Esophagus squamous epithelium (tissue), 5 donors: ENCODE results near the gene BUB3. TPM values are rescaled to one million over a fixed set of nuclear protein-coding genes. Genes with fewer than 3 reads are reported as not detected.

Experiments used
- DNase-seq: peaks from one replicate; lab custom pipeline; 2025; lab: John Stamatoyannopoulos, UW
- H3K27ac ChIP-seq, 4 donors: fragments of 200-600 bp; sonication (generic); one replicate each; pipeline ENCODE4 v1.5.1; 2016 to 2019; ENCODE audit warnings: mild to moderate bottlenecking in 1 of 4
- H3K27me3 ChIP-seq, 4 donors: fragments of 200-600 bp; sonication (generic); 1 replicate in 3 of 4; 2 replicates in 1 of 4; pipeline versions ENCODE4 v1.5.1 to v1.6.0; 2017 to 2021; ENCODE audit warnings: antibody characterized with exemption in 1 of 4
- H3K36me3 ChIP-seq, 3 donors: fragments of 200-600 bp; sonication (generic); one replicate each; pipeline ENCODE4 v1.5.1; 2016 to 2019
- H3K4me1 ChIP-seq, 3 donors: fragments of 200-600 bp; sonication (generic); one replicate each; pipeline ENCODE4 v1.5.1; 2017 to 2019
- H3K4me3 ChIP-seq, 4 donors: fragments of 200-600 bp; sonication (generic); 1 replicate in 3 of 4; 2 replicates in 1 of 4; pipeline ENCODE4 v1.5.1; 2016 to 2019; ENCODE audit warnings: mild to moderate bottlenecking in 2 of 4, moderate library complexity in 1 of 4
- H3K9me3 ChIP-seq, 3 donors: fragments of 200-600 bp; sonication (generic); one replicate each; pipeline ENCODE4 v1.5.1; 2016 to 2019
- POLR2A ChIP-seq, 4 donors: fragments of 450-650 bp; IDR thresholded peaks; one replicate each; pipeline ENCODE4 v1.6.1; 2017; ENCODE audit warnings: antibody characterized with exemption in 4 of 4, mild to moderate bottlenecking in 4 of 4, moderate library complexity in 3 of 4
- WGBS, 2 donors: methylation state at CpG; one replicate each; pipeline ENCODE4 v1.1.5; 2018; 5-methylcytosine and 5-hydroxymethylcytosine counted together
- intact Hi-C: fragments of 100-400 bp; cut with DNase I; formaldehyde crosslinking; loops from one replicate; pipeline ENCODE4 v1.15.0; 2022
- total RNA-seq, 4 donors: library from RNA; depleted of rRNA; stranded (reverse); fragments of >200 nt; gene quantifications; one replicate each; pipeline ENCODE4 v1.1.0, GENCODE V29; 2016
- TF ChIP-seq, protein P1 (sequence below), 6 experiments: fragments of 450-650 bp in 4 of 6; fragments of 200-600 bp in 2 of 6; sonication (generic) in 2 of 6; IDR thresholded peaks; one replicate each; pipeline ENCODE4 v1.5.1; 2016 to 2019; ENCODE audit warnings: antibody characterized with exemption in 6 of 6, mild to moderate bottlenecking in 4 of 6, moderate library complexity in 4 of 6
- donor health status: DM: yes; HTN: yes; CAD: no.

Gene BUB3
- total RNA-seq, 4 donors from 2014 or later, result 84.3 to 121 (median 100) TPM

DNA sequence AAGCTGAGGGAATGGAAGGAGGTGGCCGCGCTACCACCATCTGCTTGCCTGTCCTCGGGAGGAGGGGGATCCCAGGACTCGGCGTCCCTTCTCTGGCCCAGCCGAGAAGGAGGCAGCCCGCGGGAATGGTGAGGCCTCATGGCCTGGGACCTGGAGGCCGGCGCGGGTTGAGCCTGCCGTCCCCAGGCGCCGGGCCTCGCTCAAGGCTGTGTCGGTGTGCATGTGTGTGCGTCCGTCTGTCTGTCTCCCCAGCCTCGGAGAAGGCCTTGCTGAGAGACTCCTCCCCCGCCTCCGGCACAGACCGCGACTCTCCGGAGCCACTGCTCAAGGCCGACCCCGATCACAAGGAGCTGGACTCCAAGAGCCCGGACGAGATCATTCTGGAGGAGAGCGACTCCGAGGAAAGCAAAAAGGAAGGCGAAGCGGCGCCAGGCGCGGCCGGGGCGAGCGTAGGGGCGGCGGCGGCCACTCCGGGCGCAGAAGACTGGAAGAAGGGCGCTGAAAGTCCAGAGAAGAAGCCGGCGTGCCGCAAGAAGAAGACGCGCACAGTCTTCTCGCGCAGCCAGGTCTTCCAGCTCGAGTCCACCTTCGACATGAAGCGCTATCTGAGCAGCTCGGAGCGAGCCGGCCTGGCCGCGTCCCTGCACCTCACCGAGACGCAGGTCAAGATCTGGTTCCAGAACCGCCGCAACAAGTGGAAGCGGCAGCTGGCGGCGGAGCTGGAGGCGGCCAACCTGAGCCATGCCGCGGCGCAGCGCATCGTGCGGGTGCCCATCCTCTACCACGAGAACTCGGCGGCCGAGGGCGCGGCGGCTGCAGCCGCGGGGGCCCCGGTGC, 17.2 kb upstream of the BUB3 start:
- 4 to 40% methylated on average over 1 to 17 of the region's 83 CpGs for WGBS, 2 donors
- no peaks in the 10 kb centered on the region for H3K36me3 ChIP-seq
- intact Hi-C loops, result loop anchor here (10.0 kb wide), 1 partner anchor 228 kb away; no protein-coding TSS in a partner anchor
- H3K27me3 ChIP-seq, result peaks cover 61 to 100% (median 83%) of the 10 kb centered on the region in 4 donors
- H3K27ac ChIP-seq, result no peak overlapping the region
- H3K9me3 ChIP-seq, result no peaks in the 10 kb centered on the region
- no peak for TF ChIP-seq POLR2A (IDR thresholded peaks at IDR 0.05)
- TF ChIP-seq, protein P1, sequence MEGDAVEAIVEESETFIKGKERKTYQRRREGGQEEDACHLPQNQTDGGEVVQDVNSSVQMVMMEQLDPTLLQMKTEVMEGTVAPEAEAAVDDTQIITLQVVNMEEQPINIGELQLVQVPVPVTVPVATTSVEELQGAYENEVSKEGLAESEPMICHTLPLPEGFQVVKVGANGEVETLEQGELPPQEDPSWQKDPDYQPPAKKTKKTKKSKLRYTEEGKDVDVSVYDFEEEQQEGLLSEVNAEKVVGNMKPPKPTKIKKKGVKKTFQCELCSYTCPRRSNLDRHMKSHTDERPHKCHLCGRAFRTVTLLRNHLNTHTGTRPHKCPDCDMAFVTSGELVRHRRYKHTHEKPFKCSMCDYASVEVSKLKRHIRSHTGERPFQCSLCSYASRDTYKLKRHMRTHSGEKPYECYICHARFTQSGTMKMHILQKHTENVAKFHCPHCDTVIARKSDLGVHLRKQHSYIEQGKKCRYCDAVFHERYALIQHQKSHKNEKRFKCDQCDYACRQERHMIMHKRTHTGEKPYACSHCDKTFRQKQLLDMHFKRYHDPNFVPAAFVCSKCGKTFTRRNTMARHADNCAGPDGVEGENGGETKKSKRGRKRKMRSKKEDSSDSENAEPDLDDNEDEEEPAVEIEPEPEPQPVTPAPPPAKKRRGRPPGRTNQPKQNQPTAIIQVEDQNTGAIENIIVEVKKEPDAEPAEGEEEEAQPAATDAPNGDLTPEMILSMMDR (IDR thresholded peaks at IDR 0.05), result no peak
- peaks cover 52 to 71% (median 56%) of the 10 kb centered on the region in 3 donors for H3K4me1 ChIP-seq
- no peak for DNase-seq
- H3K4me3 ChIP-seq, result peak overlapping the region in 3 of 4 donors; percentile 13 to 61 (median 46)

GRCh38 chr10:123139165-123139520, 15.1 kb upstream of the BUB3 start:
- WGBS, 2 donors, result 6 to 20% methylated on average over 6 to 7 of the region's 7 CpGs
- DNase-seq, result no peak
- Histone ChIP-seq H3K36me3 (no peaks in the 10 kb centered on the region), H3K9me3 (no peaks in the 10 kb centered on the region), H3K27me3 (peaks cover 65 to 100% (median 88%) of the 10 kb centered on the region in 4 donors), H3K4me3 (no peak overlapping the region), H3K27ac (no peak overlapping the region), H3K4me1 (peaks cover 40 to 71% (median 46%) of the 10 kb centered on the region in 3 donors)
- intact Hi-C loops, result loop anchor here (10.0 kb wide), 1 partner anchor 226 kb away; no protein-coding TSS in a partner anchor
- TF ChIP-seq, protein P1 (IDR thresholded peaks at IDR 0.05), result no peak
- no peak for TF ChIP-seq POLR2A (IDR thresholded peaks at IDR 0.05)

GRCh38 chr10:123139521-123140163, 14.6 kb upstream of the BUB3 start:
- intact Hi-C loops, result loop anchor here (10.0 kb wide), 1 partner anchor 225 kb away; no protein-coding TSS in a partner anchor

DNA sequence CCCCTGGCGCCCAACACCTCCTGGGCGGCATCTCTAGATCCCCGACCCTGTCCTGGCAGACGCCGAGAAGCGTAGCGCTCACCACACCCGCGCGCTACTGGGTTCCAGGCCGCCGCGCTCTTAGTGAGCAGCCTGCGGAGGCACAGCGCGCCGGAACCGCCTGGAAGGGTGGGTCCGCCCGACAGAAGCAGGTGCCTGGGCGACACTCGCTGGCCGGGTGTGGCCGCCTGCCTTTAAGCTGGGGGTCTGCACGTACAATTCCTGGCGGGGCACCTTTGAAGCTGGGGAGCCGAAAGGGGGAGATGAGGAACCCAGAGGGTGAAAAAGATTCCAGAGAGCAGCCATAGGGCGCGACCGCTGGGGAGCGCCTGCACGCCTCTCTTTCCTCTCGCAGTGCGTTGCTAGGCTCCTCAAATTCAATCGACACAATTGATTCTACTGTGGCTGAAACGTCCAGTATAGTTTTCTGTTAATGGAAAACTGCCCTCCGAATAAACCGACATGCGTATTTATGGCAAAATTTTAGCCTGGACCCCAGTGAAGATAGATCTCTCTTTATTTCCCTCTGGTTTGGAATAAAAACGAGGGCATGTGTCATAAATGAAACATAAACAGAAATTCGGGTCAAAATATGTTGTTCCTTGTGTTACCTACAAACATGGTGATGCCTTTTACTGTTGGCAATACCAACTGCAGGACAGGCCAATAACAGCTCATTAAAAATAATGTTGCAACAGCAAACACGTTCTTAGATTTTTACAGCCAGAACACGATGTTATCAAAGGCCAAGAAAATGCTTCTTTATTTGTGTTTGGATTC, 13.8 kb upstream of the BUB3 start:
- peaks cover 31 to 64% (median 39%) of the 10 kb centered on the region in 3 donors for H3K4me1 ChIP-seq

More at GRCh38 chr10:123139521-123140163, 14.6 kb upstream of the BUB3 start:
- H3K4me1 ChIP-seq, result peaks cover 36 to 70% (median 41%) of the 10 kb centered on the region in 3 donors
- no peak for DNase-seq
- peaks cover 63 to 100% (median 86%) of the 10 kb centered on the region in 4 donors for H3K27me3 ChIP-seq
- 6 to 7% methylated on average over 21 to 23 of the region's 32 CpGs for WGBS, 2 donors
- H3K27ac ChIP-seq, result no peak overlapping the region
- H3K9me3 ChIP-seq, result no peaks in the 10 kb centered on the region
- H3K36me3 ChIP-seq, result no peaks in the 10 kb centered on the region
- TF ChIP-seq, protein P1 (IDR thresholded peaks at IDR 0.05), result no peak
- TF ChIP-seq POLR2A (IDR thresholded peaks at IDR 0.05), result no peak
- H3K4me3 ChIP-seq, result no peak overlapping the region

More for the DNA sequence above, 13.8 kb upstream of the BUB3 start:
- WGBS, 2 donors, result 9 to 16% methylated on average over 17 to 24 of the region's 43 CpGs
- no peak for TF ChIP-seq POLR2A (IDR thresholded peaks at IDR 0.05)
- TF ChIP-seq, protein P1 (IDR thresholded peaks at IDR 0.05), result no peak
- Histone ChIP-seq H3K36me3 (no peaks in the 10 kb centered on the region), H3K4me3 (no peak overlapping the region), H3K27me3 (peaks cover 57 to 100% (median 86%) of the 10 kb centered on the region in 4 donors), H3K9me3 (no peaks in the 10 kb centered on the region), H3K27ac (no peak overlapping the region)
- no peak for DNase-seq
- intact Hi-C loops, result no loop called here
